Amniotic stem cell (primary cell): ENCODE data around the gene CRELD1.
A peak's percentile ranks its signal among the peaks of the same experiment; 100 is the strongest.
"Not testable (repeated sequence)": the region's sequence is repeated elsewhere in the genome, so short reads cannot be mapped to it uniquely, and the experiment has no call there.

ENCODE experiments used
- DNase-seq: peaks from one replicate; lab custom pipeline; 2025; lab: John Stamatoyannopoulos, UW

CRELD1 gene, protein sequence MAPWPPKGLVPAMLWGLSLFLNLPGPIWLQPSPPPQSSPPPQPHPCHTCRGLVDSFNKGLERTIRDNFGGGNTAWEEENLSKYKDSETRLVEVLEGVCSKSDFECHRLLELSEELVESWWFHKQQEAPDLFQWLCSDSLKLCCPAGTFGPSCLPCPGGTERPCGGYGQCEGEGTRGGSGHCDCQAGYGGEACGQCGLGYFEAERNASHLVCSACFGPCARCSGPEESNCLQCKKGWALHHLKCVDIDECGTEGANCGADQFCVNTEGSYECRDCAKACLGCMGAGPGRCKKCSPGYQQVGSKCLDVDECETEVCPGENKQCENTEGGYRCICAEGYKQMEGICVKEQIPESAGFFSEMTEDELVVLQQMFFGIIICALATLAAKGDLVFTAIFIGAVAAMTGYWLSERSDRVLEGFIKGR

DNA sequence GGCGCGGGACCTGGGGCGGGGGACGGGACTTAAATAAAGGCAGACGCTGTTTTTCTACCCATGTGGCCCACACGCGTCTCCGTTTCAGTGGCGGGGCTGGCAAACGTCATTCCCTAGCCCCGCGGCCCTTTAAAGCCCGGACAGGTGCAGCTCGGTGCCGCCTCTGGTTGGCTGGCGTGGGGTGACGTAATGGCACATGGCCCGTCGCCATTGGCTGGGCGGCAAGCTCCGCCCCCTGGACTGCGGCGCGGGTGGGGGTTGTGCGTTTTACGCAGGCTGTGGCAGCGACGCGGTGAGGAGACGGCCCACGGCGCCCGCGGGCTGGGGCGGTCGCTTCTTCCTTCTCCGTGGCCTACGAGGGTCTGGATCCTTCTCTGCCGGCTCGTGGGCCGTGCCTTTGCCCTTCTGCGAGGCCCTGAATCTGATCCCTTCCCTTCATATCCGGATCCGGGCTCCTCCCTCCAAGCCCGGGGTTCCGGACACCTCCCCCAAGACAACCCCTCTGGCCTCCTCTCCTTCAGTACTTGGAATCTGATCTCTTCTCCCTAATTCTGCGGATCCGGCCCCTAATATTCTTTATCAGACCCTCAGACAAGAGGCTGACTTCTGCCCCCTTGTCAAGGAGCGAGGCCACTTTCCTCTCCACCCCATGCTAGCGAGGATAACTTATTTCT, at the start of gene CRELD1:
Gene CRELD1 (plus strand): TSS at position 274 of the 674 bp plus-strand sequence. CDS start 605 bp downstream, outside the sequence.
- DNase-seq, result no peak

GRCh38 chr3:9884555-9885165, 49.0 kb upstream of the CRELD1 start:
- DNase-seq, result peak; percentile 60

GRCh38 chr3:9886328-9886727, 47.3 kb upstream of the CRELD1 start:
- no peak for DNase-seq

DNA sequence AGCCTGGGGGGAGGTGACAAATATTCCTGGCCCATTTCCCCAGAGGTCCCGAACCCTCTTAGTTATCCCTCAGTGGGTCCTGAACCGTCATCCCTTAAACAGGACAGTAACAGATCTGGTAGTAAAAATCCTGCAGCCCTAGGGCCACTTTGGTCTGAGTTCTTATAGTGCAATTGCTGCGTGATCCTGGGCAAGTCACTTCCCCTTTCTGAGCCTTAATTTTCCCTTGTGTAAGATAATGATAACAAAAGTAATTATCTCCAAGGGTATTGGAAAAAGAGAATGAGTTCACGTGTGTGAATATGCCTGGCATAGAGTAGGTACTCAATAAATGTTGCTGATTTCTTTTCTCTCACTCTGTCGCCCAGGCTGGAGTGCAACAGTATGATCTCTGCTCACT, 46.2 kb upstream of the CRELD1 start:
- no peak for DNase-seq

DNA sequence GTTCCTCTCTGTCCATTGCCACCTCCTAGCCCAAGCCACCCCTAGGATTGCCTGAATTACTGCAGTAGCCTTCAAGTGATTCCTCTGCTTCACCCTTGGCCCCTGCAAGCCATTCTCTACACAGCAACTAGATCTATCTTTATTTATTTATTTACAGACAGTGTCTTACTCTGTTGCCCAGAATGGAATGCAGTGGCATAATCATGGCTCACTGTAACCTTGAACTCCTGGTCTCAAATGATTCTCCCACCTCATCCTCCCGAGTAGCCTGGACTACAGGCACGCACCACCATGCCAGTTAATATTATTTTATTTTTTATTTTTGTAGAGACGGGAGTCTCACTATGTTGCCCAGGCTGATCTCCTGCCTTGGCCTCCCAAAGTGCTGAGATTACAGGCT, 45.1 kb upstream of the CRELD1 start:
- DNase-seq, result no peak

GRCh38 chr3:9889405-9889804, 44.2 kb upstream of the CRELD1 start:
- no peak for DNase-seq

DNA sequence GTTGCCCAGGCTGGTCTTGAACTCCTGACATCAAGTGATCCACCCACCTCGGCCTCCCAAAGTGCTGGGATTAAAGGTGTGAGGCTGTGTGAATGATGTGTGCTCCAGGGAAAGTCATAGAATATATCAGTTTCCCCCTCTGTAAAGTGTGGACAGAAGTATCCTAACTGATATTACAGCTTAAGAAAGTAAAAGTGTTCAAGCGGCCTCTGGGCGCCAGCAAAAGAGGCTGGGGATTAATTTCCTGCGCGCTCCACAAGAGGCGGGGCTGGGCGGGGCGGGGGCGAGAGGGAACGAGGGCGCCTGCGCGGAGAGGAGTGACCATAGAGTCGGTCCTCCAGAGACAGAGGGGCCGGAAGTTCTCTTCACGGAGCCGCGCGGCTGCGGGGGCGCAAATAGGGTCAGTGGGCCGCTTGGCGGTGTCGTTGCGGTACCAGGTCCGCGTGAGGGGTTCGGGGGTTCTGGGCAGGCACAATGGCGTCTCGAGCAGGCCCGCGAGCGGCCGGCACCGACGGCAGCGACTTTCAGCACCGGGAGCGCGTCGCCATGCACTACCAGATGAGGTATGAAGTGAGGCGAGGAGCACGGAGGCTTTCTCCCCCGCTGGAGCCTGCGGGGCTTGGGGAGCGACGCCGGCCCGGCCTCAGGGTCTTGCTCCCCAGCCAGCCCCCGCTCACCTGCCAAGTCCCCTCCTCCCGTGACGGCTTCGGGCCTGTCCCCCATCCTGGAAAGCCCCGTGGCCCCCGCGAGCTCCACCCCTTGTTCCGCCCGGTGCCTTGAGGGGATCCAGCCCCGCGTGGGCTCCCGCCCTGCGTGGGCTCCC, 43.2 kb upstream of the CRELD1 start, which contains the start of gene JAGN1:
Gene JAGN1 (plus strand): TSS at position 362 of the 823 bp plus-strand sequence. CDS start 113 bp downstream, at position 475.
- DNase-seq, result peak; percentile 65

DNA sequence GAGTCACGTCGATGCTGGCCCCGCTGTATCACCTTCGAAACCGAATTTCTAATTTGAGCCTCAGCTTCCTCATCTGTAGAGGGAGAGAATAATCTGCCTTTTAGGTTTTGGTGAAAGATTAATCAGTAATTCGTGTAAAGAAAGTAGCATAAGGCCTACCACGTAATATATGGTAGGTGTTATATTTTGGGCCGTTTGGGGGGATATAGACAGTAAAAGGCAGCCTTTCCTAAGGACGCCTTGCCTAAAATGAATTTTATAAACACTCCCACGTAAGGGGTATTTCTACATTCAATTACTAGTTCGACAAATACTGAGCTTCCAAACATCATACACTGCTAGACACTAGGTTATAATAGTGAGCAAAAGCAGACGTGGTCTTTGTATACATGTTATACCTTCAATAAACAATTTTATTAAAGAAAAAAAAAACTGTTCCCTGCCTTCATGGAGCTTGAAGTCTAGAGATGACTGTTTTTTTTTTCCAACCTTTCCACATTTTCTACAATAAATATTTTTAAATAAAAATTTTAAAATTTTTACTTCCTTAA, 42.5 kb upstream of the CRELD1 start:
- DNase-seq, result no peak

GRCh38 chr3:9893739-9894138, 39.9 kb upstream of the CRELD1 start:
- no peak for DNase-seq

GRCh38 chr3:9895715-9896114, 37.9 kb upstream of the CRELD1 start:
- not testable (repeated sequence) for DNase-seq

- DNase-seq, result not testable (repeated sequence)
These were observed 36.8 kb upstream of the CRELD1 start for GRCh38 chr3:9896755-9897407.

- DNase-seq, result no peak
These were observed 35.9 kb upstream of the CRELD1 start for GRCh38 chr3:9897408-9898372.

DNA sequence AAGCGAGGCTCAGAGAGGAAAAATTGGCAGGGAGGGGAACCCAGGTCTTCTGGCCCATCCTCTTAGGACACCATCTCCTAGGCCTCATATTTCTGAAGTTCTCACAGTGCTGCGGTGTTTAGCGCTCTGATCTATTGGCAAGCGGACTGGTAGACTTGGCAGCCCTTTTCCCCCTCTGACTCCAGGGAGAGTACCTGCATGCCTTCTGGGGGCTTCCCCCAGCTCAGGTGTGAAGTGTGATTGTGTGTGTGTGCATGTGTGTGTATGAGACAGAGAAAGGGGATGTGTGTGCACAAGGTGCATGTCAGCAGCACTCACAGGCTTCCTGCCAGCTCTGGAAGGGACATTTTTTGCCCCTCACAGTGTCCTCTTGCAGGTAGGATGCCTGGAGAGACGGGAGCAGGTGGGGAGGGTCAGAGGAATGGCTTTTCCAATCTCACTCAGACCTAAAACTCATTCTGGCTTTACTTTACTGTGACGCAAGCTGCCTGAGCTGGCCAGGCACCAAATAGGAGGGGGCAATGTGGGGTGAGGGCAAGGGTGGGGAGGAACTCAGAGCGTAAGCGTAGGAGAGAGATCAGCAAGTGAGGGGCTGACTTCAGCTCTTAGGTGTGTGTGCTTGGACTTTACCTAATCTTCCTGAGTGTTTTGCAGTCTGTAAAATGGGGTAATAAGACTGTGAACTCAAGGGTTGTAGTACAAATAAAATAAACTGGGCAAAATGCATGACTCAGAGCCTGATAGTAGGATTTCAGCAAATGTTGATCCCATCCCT, 35.0 kb upstream of the CRELD1 start:
- DNase-seq, result no peak

DNA sequence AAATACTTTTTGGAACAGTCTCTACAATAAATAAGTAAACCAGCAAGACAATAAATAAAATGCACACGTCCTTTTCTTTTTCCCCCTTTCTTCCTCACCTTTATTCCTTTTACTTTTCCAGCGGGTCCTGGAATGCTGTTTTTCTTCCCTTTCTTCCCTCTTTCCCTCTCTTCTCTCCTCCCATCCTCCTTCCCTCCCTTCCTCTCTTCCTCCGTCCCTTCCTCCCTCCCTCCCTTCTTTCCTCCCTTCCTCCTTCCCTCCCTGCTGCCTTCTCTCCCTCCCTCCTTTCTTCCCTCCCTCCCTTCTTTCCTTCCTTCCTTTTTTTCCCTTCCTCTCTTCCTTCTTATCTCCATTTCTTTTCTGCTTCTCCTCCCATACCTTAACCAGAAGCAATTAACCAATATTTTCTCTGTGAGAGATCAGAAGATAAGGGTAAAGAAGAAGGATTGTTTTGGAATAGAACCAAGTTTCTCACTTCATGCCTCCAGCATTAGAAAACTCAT, 34.3 kb upstream of the CRELD1 start:
- DNase-seq, result no peak

DNA sequence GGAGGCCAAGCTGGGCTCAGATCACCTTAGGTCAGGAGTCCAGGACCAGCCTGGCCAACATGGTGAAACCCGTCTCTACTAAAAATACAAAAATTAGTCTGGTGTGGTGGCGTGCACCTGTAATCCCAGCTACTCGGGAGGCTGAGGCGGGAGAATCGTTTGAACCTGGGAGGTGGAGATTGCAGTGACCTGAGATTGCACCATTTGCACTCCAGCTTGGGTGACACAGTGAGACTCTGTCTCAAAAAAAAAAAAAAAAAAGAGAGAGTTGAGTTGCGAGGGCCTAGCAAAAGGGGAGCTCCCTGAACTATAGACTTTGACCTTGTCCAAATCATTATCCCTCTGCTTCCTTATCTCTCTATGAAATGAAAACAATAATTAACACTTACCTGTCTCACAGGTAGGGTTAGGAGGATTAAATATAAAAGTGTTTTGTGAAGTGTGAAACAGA, 32.6 kb upstream of the CRELD1 start:
- DNase-seq, result not testable (repeated sequence)

GRCh38 chr3:9901967-9902366, 31.7 kb upstream of the CRELD1 start:
- no peak for DNase-seq

GRCh38 chr3:9902372-9903237, 31.0 kb upstream of the CRELD1 start, which contains the start of gene IL17RE:
TSS of gene IL17RE (plus strand) at chr3:9902848. CDS start at chr3:9902933, 85 bp downstream.
- no peak for DNase-seq

GRCh38 chr3:9903238-9903624, 30.4 kb upstream of the CRELD1 start:
- no peak for DNase-seq
